ENCODE data around the gene SELENOO.

Gene SELENOO

GRCh38 chr22:50169774-50170341 lies 31.0 kb upstream of the SELENOO start:
- DNase-seq (ENCODE audit: insufficient read length, low spot score), result no peak
- no peak for FAIRE-seq
- TF ChIP-seq CTCF (IDR thresholded peaks at IDR 0.05; ENCODE audit: insufficient read depth, missing control alignments), result no peak

GRCh38 chr22:50170453-50171318 lies 30.1 kb upstream of the SELENOO start, which contains the start of gene PANX2:
TSS of gene PANX2 (plus strand) at chr22:50170731. CDS start at chr22:50170731, 0 bp downstream.
- FAIRE-seq (no peak), DNase-seq (ENCODE audit: insufficient read length, low spot score) (no peak)
- no peak for TF ChIP-seq CTCF (IDR thresholded peaks at IDR 0.05; ENCODE audit: insufficient read depth, missing control alignments)

DNA sequence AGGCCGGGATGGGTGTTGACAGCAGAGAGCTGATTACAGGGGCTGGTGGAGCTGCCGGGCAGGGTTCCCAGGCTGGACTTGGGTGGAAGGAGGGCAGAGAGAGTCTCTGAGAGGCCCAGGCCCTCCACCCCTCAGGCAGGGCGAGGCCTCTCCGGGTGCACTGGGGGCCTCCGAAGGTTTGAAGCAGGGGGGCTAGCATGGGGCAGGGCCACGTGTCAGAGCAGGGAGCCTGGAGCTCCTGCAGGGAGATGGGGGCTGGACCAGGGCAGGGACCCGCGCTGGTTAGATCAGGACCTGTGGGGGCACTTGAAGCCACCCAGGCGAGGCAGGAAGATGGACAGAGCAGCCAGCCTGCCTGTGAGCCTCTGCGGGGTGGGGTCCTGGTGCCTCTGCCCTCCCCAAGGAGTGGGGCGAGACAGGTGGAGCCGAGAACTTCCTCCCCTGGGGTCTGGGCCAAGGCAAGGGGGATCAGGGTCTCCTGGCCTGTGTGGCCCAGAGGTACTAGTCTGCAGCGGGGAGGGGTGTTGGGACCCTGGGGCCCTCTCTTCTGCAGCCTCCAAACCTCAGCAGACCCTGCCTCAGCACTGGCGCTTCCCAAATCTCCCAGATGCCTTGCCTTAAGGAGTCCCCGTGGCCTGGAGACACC lies 29.4 kb upstream of the SELENOO start:
- no peak for TF ChIP-seq CTCF (IDR thresholded peaks at IDR 0.05; ENCODE audit: insufficient read depth, missing control alignments)
- no peak for DNase-seq (ENCODE audit: insufficient read length, low spot score)
- no peak for FAIRE-seq

- TF ChIP-seq CTCF (IDR thresholded peaks at IDR 0.05; ENCODE audit: insufficient read depth, missing control alignments), result no peak
- DNase-seq (ENCODE audit: insufficient read length, low spot score) (no peak), FAIRE-seq (no peak)
Measured at GRCh38 chr22:50171965-50172421, 28.8 kb upstream of the SELENOO start.

DNA sequence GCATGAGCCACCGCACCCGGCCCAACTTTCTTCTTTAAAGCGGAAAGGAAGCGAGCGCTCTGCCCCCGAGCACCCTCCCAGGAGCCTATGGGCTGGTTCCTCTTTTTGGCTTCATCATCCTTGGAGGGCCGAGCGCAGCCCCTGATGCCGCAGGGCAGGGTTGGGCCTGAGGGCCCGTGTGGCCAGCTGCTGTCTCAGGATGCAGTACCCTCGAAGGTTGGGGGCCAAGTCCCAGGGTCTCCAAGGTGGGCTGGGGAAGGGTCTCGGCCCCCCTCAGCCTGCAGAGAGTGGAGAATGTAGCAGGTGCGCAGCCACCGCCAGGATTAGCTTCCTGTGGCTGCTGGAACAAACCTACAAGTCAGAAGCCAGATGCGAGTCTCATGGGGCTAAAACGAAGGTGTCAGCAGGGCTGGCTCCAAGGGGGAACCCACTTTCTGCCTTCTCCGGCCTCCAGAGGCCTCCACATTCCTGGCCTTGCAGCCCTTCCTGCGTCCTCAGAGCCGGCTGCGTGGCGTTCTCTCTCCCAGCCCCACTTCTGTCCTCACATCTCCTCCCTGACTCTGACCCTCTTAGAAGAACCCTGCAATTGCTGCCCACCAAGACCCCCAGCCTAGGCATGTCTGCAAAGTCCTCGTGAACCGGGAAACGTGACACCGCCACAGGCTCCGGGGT lies 27.4 kb upstream of the SELENOO start:
- FAIRE-seq (no peak), DNase-seq (ENCODE audit: insufficient read length, low spot score) (no peak)
- TF ChIP-seq CTCF (IDR thresholded peaks at IDR 0.05; ENCODE audit: insufficient read depth, missing control alignments), result no peak

DNA sequence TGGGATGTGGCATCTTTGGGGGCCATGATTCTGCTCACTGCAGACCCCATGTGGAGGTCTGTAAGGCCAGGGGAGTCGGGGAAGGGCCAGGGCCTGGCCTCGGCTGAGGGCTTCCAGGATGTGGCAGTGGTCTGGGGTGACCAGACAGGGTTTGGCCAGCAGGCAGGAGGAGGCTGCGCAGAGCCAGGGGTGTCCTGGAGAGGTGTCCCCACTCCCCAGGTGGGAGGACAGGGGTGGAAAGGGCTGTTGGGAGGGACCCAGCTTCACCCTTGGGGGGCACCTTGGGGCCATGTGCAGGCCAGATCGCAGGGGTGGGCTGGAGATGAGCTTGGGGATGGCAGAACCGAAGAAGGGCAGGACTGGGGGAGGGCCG lies 26.8 kb upstream of the SELENOO start:
- TF ChIP-seq CTCF (IDR thresholded peaks at IDR 0.05; ENCODE audit: insufficient read depth, missing control alignments), result no peak
- no peak for DNase-seq (ENCODE audit: insufficient read length, low spot score)
- FAIRE-seq, result no peak

Measured in D721Med (cell line).